ENCODE results near the gene CHST12.
A peak's percentile ranks its signal among the peaks of the same experiment; 100 is the strongest.

- TF ChIP-seq TEAD1 (CRISPR knock-in tag; IDR thresholded peaks at IDR 0.05) (no peak), CTCF (IDR thresholded peaks at IDR 0.05) (no peak), JUN (CRISPR knock-in tag; IDR thresholded peaks at IDR 0.05) (no peak), ESRRA (CRISPR knock-in tag; IDR thresholded peaks at IDR 0.05; ENCODE audit: borderline replicate concordance) (0 out of 2 replicates have a peak, but pooled peaks have one; percentile 26), GTF2I (CRISPR knock-in tag; conservative IDR thresholded peaks at IDR 0.05) (no peak), NR1H2 (CRISPR knock-in tag; IDR thresholded peaks at IDR 0.05) (no peak), ZNF263 (CRISPR knock-in tag; IDR thresholded peaks at IDR 0.05; ENCODE audit: low read depth) (no peak), NR2C2 (CRISPR knock-in tag; IDR thresholded peaks at IDR 0.05) (no peak), NR3C1 (CRISPR knock-in tag; conservative IDR thresholded peaks at IDR 0.05; ENCODE audit: low read depth) (no peak), ATF2 (CRISPR knock-in tag; IDR thresholded peaks at IDR 0.05; ENCODE audit: borderline replicate concordance, low read depth) (no peak), RELA (CRISPR knock-in tag; IDR thresholded peaks at IDR 0.05; ENCODE audit: borderline replicate concordance) (no peak), SMAD4 (CRISPR knock-in tag; IDR thresholded peaks at IDR 0.05) (no peak), USF1 (CRISPR knock-in tag; IDR thresholded peaks at IDR 0.05) (no peak)
Observed at GRCh38 chr7:2354186-2354938, 49.0 kb upstream of the CHST12 start, which contains the start of gene EIF3B.

Data from WTC11 (cell line).